Progenitor cell of endocrine pancreas (in vitro differentiated cells): ENCODE results near the gene CYP2W1. TPM values are rescaled to one million over a fixed set of nuclear protein-coding genes. Genes with fewer than 3 reads are reported as not detected.

ENCODE experiments used
- DNase-seq: peaks from one replicate; pipeline ENCODE4 v3.0.0; 2021; ENCODE audit warnings: low spot score; ENCODE audit not compliant: unreplicated experiment
- H3K27ac Mint-ChIP-seq: 2 replicates; pipeline ENCODE4 v1.8.0; 2021; ENCODE audit warnings: mild to moderate bottlenecking, moderate library complexity, mixed read lengths
- H3K27me3 Mint-ChIP-seq: 2 replicates; pipeline ENCODE4 v1.8.0; 2021; ENCODE audit warnings: mixed read lengths
- H3K36me3 Mint-ChIP-seq: 2 replicates; pipeline ENCODE4 v1.8.0; 2022; ENCODE audit warnings: mixed read lengths; ENCODE audit not compliant: insufficient read depth
- H3K4me1 Mint-ChIP-seq: 2 replicates; pipeline ENCODE4 v1.8.0; 2021; ENCODE audit warnings: low read depth, mixed read lengths
- H3K4me3 Mint-ChIP-seq: 2 replicates; pipeline ENCODE4 v1.8.0; 2021; ENCODE audit warnings: low read depth, mild to moderate bottlenecking, moderate library complexity, mixed read lengths
- H3K9me3 Mint-ChIP-seq: 2 replicates; pipeline ENCODE4 v1.8.0; 2021; ENCODE audit warnings: low read depth, mixed read lengths
- CTCF ChIP-seq: fragments of 200-600 bp; sonication (generic); IDR thresholded peaks from one replicate; pipeline ENCODE4 v1.5.0; 2021; ENCODE audit warnings: antibody characterized with exemption, mild to moderate bottlenecking; ENCODE audit not compliant: unreplicated experiment
- total RNA-seq: library from RNA; stranded (reverse); gene quantifications from 2 replicates; pipeline ENCODE4 v1.2.1, GENCODE V29; 2021

CYP2W1 gene
- total RNA-seq, 1 donor from 2014 or later, result 1.2 TPM

GRCh38 chr7:947391-948210, 35.4 kb upstream of the CYP2W1 start:
- no peak for DNase-seq
- peak overlapping the region; percentile 62 for H3K27ac Mint-ChIP-seq
- H3K36me3 Mint-ChIP-seq, result no peaks in the 10 kb centered on the region
- H3K27me3 Mint-ChIP-seq, result peaks cover 3% of the 10 kb centered on the region
- no peak overlapping the region for H3K4me3 Mint-ChIP-seq
- no peaks in the 10 kb centered on the region for H3K4me1 Mint-ChIP-seq
- no peak for TF ChIP-seq CTCF
- H3K9me3 Mint-ChIP-seq, result no peaks in the 10 kb centered on the region

DNA sequence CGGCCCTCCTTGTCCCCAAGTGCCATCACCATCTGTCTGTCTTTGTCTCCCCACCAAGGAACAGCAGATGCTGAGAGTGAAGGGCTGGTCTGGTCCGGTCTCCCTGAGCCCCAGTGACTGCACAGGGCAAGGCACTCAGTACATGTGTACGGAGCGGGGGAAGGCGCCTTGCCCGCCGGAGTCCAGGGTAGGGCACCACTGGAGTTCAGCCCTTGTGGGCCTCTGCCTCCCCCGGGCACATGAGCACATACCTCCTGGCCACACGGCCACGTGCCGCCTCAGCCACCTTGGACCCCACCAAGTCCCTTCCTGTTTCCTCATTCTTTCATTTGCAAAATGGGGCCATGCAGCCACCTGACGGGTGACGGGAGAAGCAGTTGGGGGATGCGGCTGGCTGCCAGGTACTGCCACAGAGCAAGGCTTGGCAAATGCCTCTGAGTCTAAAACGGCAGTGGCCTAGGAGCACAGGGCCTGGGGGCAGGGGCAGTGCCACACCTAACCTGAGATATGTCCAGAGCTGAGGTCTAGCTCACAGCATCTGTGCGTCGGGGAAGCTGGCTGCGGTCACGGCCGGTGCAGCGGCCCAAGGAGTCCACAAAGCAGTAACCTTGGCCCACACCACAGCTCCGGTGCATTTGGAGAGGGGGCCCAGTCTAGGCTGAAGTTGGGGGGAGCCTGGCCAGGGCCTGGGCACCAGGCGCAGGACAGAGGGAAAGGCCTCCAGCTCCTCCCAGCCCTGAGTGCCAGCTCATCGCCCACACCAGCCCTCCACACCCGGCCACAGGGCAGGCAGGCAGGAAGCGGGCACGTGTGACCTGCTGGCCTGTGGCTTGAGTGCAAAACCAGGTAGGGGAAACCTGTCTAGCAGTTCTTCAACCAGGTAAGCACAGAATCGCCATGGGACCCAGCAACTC, 33.7 kb upstream of the CYP2W1 start:
- TF ChIP-seq CTCF, result no peak
- Mint-ChIP-seq H3K9me3 (no peaks in the 10 kb centered on the region), H3K27ac (peak overlapping the region; percentile 22), H3K4me3 (no peak overlapping the region), H3K36me3 (no peaks in the 10 kb centered on the region), H3K4me1 (no peaks in the 10 kb centered on the region), H3K27me3 (peaks cover 3% of the 10 kb centered on the region)
- no peak for DNase-seq

DNA sequence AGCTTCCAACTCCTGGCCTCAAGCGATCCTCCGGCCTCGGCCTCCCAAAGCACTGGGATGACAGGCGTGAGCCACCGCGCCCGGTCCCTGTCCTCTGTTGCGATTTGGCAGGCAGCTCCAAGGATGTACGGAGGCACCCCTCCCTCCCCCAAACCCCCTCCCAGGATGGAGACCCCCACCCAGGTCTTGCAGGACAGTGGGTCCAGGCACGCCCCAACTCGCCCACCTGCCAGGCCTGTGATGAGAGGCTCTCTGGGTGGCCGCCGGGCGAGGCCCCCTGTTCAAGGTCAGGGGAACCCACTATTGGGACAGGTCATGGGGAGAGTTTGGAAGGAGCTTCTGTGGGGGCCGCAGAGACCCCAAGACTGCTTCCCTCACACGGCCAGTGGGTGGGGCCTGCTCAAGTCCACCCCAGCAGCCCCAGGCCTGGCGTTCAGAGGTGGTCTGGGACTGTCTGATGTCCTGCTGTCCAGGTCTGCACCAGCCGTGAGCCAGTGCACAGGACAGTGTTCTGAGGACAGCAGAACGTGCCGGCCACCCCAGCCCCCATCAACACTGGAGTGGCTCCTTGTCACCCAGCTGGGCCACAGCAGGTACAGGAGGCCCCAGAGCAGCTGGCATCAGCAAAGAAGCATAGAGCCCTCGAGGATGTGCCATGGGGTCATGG, 31.0 kb upstream of the CYP2W1 start:
- Mint-ChIP-seq H3K27ac (no peak overlapping the region), H3K4me3 (no peak overlapping the region), H3K36me3 (no peaks in the 10 kb centered on the region), H3K4me1 (no peaks in the 10 kb centered on the region), H3K9me3 (no peaks in the 10 kb centered on the region), H3K27me3 (peaks cover 12% of the 10 kb centered on the region)
- no peak for DNase-seq
- no peak for TF ChIP-seq CTCF

DNA sequence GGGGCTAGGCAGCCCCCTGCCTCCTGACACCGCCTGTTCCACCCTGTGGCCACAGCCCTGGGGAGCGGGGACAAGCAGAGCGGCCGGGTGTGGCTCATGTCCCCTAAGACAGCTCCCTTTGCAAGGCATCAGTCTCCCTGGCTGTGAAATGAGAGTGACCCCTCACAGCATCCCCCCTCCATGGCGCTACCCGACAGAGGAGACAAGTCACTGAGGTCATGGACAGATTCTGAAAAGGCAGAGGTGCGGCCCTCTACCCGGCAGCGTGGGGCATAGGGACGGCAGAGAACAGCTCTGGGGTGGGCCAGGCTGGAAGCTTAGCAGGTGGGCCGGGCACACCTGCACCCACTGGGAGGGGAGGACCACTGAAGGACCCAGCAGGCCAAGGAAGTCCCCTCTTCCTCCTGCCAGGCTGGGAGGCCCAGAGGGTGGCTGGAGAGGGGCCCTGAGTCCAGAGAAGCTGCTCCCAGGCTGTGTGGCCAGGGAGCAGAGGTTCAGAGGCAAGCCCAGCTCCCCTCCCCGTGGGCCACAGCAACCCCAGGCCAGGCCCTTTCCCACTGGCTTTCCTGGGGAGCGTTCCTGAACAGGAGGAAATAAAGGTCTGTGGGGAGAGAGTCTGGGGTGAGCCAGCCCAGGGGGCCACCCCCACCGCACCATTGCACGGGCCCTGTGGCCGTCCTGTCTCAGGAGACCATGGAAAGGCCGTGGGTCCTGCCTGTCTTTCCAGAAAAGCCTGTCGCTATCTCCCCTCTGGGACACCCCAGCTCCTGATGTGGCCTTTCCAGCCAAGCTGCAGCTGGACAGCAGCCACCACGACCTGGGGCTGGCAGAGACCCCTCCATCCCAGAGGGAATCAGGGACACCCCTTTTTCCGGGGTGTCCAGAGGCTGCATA, 30.2 kb upstream of the CYP2W1 start:
- H3K27me3 Mint-ChIP-seq, result peaks cover 12% of the 10 kb centered on the region
- DNase-seq, result no peak

More for the DNA sequence above, 30.2 kb upstream of the CYP2W1 start:
- H3K27ac Mint-ChIP-seq, result no peak overlapping the region
- H3K4me3 Mint-ChIP-seq, result peak overlapping the region; percentile 41
- no peak for TF ChIP-seq CTCF
- no peaks in the 10 kb centered on the region for H3K36me3 Mint-ChIP-seq
- no peaks in the 10 kb centered on the region for H3K9me3 Mint-ChIP-seq
- no peaks in the 10 kb centered on the region for H3K4me1 Mint-ChIP-seq
